ENCODE results near the gene GNL1.

- TF ChIP-seq CTCF (conservative IDR thresholded peaks at IDR 0.05; ENCODE audit: low read depth in 2 of 2), result no peak
- no peak for TF ChIP-seq EZH2phosphoT487 (IDR thresholded peaks at IDR 0.05; ENCODE audit: unreplicated experiment)
- no peak for TF ChIP-seq STAT1 (IDR thresholded peaks at IDR 0.05; ENCODE audit: unreplicated experiment)
- TF ChIP-seq EZH2 (IDR thresholded peaks at IDR 0.05; ENCODE audit: low read depth, unreplicated experiment), result no peak
- no peak for TF ChIP-seq REST (IDR thresholded peaks at IDR 0.05; ENCODE audit: unreplicated experiment)
- TF ChIP-seq CREB1 (CRISPR knock-in tag; IDR thresholded peaks at IDR 0.05; ENCODE audit: low read depth), result no peak
- TF ChIP-seq POLR2AphosphoS5 (IDR thresholded peaks at IDR 0.05; ENCODE audit: low read depth), result no peak
- TF ChIP-seq ZNF462 (CRISPR knock-in tag; IDR thresholded peaks at IDR 0.05), result no peak
- no peak for TF ChIP-seq ETS1 (IDR thresholded peaks at IDR 0.05)
- TF ChIP-seq NANOG (IDR thresholded peaks at IDR 0.05; ENCODE audit: borderline replicate concordance), result no peak
Observed at GRCh38 chr6:30565772-30566171, 9.5 kb upstream of the GNL1 start.
